Lung (tissue), 12 donors: ENCODE measurements around the gene SULF2. TPM values are rescaled to one million over a fixed set of nuclear protein-coding genes. Genes with fewer than 3 reads are reported as not detected.

ENCODE experiments used
- ATAC-seq: fragments of 200-7000 bp; cut with Tn5 transposase; one replicate; pipeline ENCODE4 v1.9.1; 2020; ENCODE audit warnings: moderate number of reproducible peaks; ENCODE audit not compliant: insufficient read depth, low FRiP score
- DNase-seq, 3 donors: peaks; one replicate each; pipeline ENCODE4 v3.0.0-alpha.2; 2013 to 2017
- H3K27ac ChIP-seq, 2 donors: one replicate each; pipeline ENCODE4 v1.5.1; 2013; ENCODE audit warnings: mild to moderate bottlenecking in 2 of 2, moderate library complexity in 2 of 2, control low read depth in 1 of 2, inconsistent platforms in 1 of 2, low read depth in 1 of 2, low read length in 1 of 2
- H3K27me3 ChIP-seq, 3 donors: one replicate each; pipeline ENCODE4 v1.5.1; 2013; ENCODE audit warnings: low read length in 2 of 3; ENCODE audit not compliant: control insufficient read depth in 3 of 3, insufficient read depth in 3 of 3
- H3K36me3 ChIP-seq, 4 donors: one replicate each; pipeline ENCODE4 v1.5.1; 2013; ENCODE audit warnings: low read length in 4 of 4, mild to moderate bottlenecking in 1 of 4, moderate library complexity in 1 of 4; ENCODE audit not compliant: control insufficient read depth in 4 of 4, insufficient read depth in 4 of 4
- H3K4me1 ChIP-seq, 5 donors: one replicate each; pipeline ENCODE4 v1.5.1; 2013; ENCODE audit warnings: low read length in 5 of 5, mild to moderate bottlenecking in 2 of 5, moderate library complexity in 1 of 5; ENCODE audit not compliant: control insufficient read depth in 5 of 5, insufficient read depth in 5 of 5
- H3K4me3 ChIP-seq: one replicate; pipeline ENCODE4 v1.5.1; 2013; ENCODE audit warnings: mild to moderate bottlenecking, control low read depth, moderate library complexity
- H3K9ac ChIP-seq, 2 donors: one replicate each; pipeline ENCODE4 v1.5.1; 2013; ENCODE audit warnings: low read length in 2 of 2, control low read depth in 1 of 2; ENCODE audit not compliant: insufficient read depth in 1 of 2
- H3K9me3 ChIP-seq, 4 donors: one replicate each; pipeline ENCODE4 v1.5.1; 2013; ENCODE audit warnings: low read length in 3 of 4, mild to moderate bottlenecking in 1 of 4, moderate library complexity in 1 of 4; ENCODE audit not compliant: control insufficient read depth in 4 of 4, insufficient read depth in 3 of 4
- WGBS, 2 donors: extraction: QIAGEN DNeasy Blood & Tissue Kit; methylation state at CpG; one replicate each; pipeline ENCODE4 v1.1.7; 2013; 5-methylcytosine and 5-hydroxymethylcytosine counted together
- polyA plus RNA-seq, 2 donors: library from polyadenylated mRNA; stranded (reverse); fragments of 200-250 nt; gene quantifications; one replicate each; pipeline ENCODE4 v1.2.1, GENCODE V29; 2013
- total RNA-seq, 2 donors: library from RNA; depleted of rRNA in 1 of 2; stranded (reverse); fragments of >200 nt in 1 of 2; gene quantifications; one replicate each; pipeline ENCODE4 v1.2.1, GENCODE V29; 2014 to 2021
- TF ChIP-seq, protein P1 (sequence below): IDR thresholded peaks from 2 replicates; pipeline ENCODE4 v1.5.1; 2012; ENCODE audit warnings: mild to moderate bottlenecking; ENCODE audit errors: control extremely low read depth, extremely low read depth
- donor health status: control.
- donor health status: control.
- donor health status: Bipolar disorder and iron deficiency.
- donor health status: healthy.
- donor health status: DM: yes; HTN: yes; CAD: no.

SULF2 gene
- total and polyA plus RNA-seq, 4 donors: 17.7 to 42.4 (median 23.6) TPM

DNA sequence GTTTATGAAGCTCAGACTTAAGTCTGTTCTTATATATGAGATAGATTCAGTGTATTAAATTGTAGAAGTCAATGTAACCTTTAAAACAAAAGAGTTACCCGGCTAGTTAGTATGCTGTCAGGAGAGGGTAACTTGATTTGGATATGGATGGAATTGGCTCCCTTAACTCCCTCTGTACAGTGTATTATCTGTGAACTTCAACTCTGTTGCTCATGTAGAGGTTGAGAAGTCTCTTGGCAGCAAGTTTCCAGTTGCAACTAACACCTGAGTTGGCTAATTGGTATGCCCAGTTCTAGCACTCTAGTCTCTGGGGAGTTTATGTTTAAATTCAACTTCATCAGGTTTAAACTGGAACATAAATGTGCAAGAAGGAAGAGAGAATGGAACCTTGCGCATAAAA is 172.6 kb downstream of the SULF2 start:
- Histone ChIP-seq H3K9ac (no peak overlapping the region), H3K4me1 (peaks cover 0 to 13% (median 0%) of the 10 kb centered on the region in 5 donors), H3K4me3 (no peak overlapping the region), H3K27me3 (no peaks in the 10 kb centered on the region), H3K27ac (no peak overlapping the region), H3K9me3 (peaks cover 0 to 1% (median 0%) of the 10 kb centered on the region in 4 donors), H3K36me3 (peaks cover 0 to 2% (median 0%) of the 10 kb centered on the region in 4 donors)
- DNase-seq (no peak), ATAC-seq (no peak)
- TF ChIP-seq, protein P1, sequence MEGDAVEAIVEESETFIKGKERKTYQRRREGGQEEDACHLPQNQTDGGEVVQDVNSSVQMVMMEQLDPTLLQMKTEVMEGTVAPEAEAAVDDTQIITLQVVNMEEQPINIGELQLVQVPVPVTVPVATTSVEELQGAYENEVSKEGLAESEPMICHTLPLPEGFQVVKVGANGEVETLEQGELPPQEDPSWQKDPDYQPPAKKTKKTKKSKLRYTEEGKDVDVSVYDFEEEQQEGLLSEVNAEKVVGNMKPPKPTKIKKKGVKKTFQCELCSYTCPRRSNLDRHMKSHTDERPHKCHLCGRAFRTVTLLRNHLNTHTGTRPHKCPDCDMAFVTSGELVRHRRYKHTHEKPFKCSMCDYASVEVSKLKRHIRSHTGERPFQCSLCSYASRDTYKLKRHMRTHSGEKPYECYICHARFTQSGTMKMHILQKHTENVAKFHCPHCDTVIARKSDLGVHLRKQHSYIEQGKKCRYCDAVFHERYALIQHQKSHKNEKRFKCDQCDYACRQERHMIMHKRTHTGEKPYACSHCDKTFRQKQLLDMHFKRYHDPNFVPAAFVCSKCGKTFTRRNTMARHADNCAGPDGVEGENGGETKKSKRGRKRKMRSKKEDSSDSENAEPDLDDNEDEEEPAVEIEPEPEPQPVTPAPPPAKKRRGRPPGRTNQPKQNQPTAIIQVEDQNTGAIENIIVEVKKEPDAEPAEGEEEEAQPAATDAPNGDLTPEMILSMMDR: no peak
- 94 to 96% methylated on average over 2 of the region's 2 CpGs for WGBS, 2 donors

DNA sequence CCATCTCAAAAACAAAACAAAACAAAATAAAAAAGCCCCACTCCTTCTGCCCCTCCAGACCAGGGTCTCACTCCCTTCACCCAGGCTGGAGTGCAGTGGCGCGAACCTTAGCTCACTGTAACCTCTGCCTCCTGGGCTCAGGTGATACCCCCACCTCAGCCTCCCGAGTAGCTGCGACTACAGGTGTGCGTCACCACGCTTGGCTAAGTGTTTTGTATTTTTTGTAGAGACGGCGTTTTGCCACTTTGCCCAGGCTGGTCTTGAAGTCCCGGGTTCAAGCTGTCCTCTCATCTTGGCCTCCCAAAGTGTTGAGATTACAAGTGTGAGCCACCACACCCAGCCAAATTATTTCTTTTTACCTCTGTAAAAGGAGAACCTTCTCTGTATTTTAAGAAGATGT is 173.5 kb downstream of the SULF2 start:
- DNase-seq (no peak), ATAC-seq (no peak)
- Histone ChIP-seq H3K4me1 (peaks cover 0 to 14% (median 0%) of the 10 kb centered on the region in 5 donors), H3K36me3 (peaks cover 0 to 2% (median 0%) of the 10 kb centered on the region in 4 donors), H3K27me3 (no peaks in the 10 kb centered on the region), H3K4me3 (no peak overlapping the region), H3K9ac (no peak overlapping the region), H3K9me3 (peaks cover 0 to 1% (median 0%) of the 10 kb centered on the region in 4 donors), H3K27ac (no peak overlapping the region)
- TF ChIP-seq, protein P1: no peak
- 98 to 99% methylated on average over 9 of the region's 9 CpGs for WGBS, 2 donors

DNA sequence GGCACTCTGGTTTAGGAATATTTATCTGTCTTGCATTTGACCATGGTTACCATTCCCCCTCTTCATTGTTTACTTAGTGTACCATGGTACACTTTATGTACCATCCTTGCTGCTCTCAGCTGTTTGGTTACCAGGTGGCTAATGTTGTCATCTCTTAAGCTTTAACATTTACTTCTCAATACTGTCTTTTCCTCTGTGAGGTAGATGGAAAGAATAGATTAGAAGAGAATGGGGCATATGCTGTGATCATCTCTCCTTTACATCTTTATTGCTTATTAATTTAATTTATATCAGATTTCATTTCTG is 174.4 kb downstream of the SULF2 start:
- TF ChIP-seq, protein P1: no peak
- H3K27ac ChIP-seq: peak overlapping the region in 1 of 2 donors; percentile 33
- peaks cover 0 to 19% (median 0%) of the 10 kb centered on the region in 5 donors for H3K4me1 ChIP-seq
- H3K27me3 ChIP-seq: no peaks in the 10 kb centered on the region
- peaks cover 0 to 2% (median 0%) of the 10 kb centered on the region in 4 donors for H3K36me3 ChIP-seq
- DNase-seq (no peak), ATAC-seq (no peak)
- H3K9ac ChIP-seq: no peak overlapping the region
- H3K9me3 ChIP-seq: peaks cover 0 to 1% (median 0%) of the 10 kb centered on the region in 4 donors
- H3K4me3 ChIP-seq: no peak overlapping the region
